B cell (primary cell): Measurements from ENCODE around the gene NIPAL4.

ENCODE experiments used
- CTCF ChIP-seq: fragments of 200-600 bp; IDR thresholded peaks from one replicate; pipeline ENCODE4 v1.8.0; 2022; ENCODE audit warnings: antibody characterized with exemption, mild to moderate bottlenecking
- EZH2 ChIP-seq: IDR thresholded peaks from 2 replicates; pipeline ENCODE4 v1.6.1; 2012; ENCODE audit warnings: borderline replicate concordance, low read depth, mild to moderate bottlenecking, moderate library complexity, low read length; ENCODE audit not compliant: insufficient read depth, poor library complexity, severe bottlenecking

GRCh38 chr5:157481265-157481664 lies 21.3 kb downstream of the NIPAL4 start:
- TF ChIP-seq CTCF (no peak), EZH2 (no peak)
